Measurements from ENCODE around the gene PDE4DIP. TPM values are rescaled to one million over a fixed set of nuclear protein-coding genes. Genes with fewer than 3 reads are reported as not detected.
"Not testable (repeated sequence)": the region's sequence is repeated elsewhere in the genome, so short reads cannot be mapped to it uniquely, and the experiment has no call there.

The PDE4DIP gene
- total and polyA plus RNA-seq, 3 donors from 2014 or later: 29.8 to 48.7 (median 32.4) TPM

- DNase-seq; H3K4me1 ChIP-seq; H3K27ac ChIP-seq; H3K27me3 ChIP-seq; H3K4me3 ChIP-seq; H3K36me3 ChIP-seq (ENCODE audit: low read depth, missing control alignments); intact Hi-C loops (cut with DNase I; ENCODE audit: low total_unique reads); H3K9me3 ChIP-seq: not testable (repeated sequence)
- no CpG with 5 or more reads among the region's 4 CpGs for WGBS, 2 donors
Measured at GRCh38 chr1:148901953-148902341, 57.7 kb downstream of the PDE4DIP start.

- H3K27me3 ChIP-seq; H3K4me1 ChIP-seq; H3K27ac ChIP-seq; DNase-seq; H3K36me3 ChIP-seq (ENCODE audit: low read depth, missing control alignments); intact Hi-C loops (cut with DNase I; ENCODE audit: low total_unique reads); H3K9me3 ChIP-seq; H3K4me3 ChIP-seq: not testable (repeated sequence)
- no CpG with 5 or more reads among the region's 4 CpGs for WGBS, 2 donors
Measured at GRCh38 chr1:148909219-148909826, 65.1 kb downstream of the PDE4DIP start.

- H3K27ac ChIP-seq; H3K36me3 ChIP-seq (ENCODE audit: low read depth, missing control alignments); DNase-seq; H3K4me1 ChIP-seq; H3K27me3 ChIP-seq; H3K9me3 ChIP-seq; intact Hi-C loops (cut with DNase I; ENCODE audit: low total_unique reads); H3K4me3 ChIP-seq: not testable (repeated sequence)
- WGBS, 2 donors: no CpG with 5 or more reads among the region's 5 CpGs
Measured at GRCh38 chr1:148911303-148911928, 67.2 kb downstream of the PDE4DIP start.

GRCh38 chr1:148916222-148916621 is 72.0 kb downstream of the PDE4DIP start:
- DNase-seq; intact Hi-C loops (cut with DNase I; ENCODE audit: low total_unique reads); H3K4me3 ChIP-seq; H3K4me1 ChIP-seq; H3K27me3 ChIP-seq; H3K36me3 ChIP-seq (ENCODE audit: low read depth, missing control alignments); H3K9me3 ChIP-seq; H3K27ac ChIP-seq: not testable (repeated sequence)
- no CpG with 5 or more reads among the region's 2 CpGs for WGBS, 2 donors

GRCh38 chr1:148916695-148917348 is 72.6 kb downstream of the PDE4DIP start:
- intact Hi-C loops (cut with DNase I; ENCODE audit: low total_unique reads); H3K4me1 ChIP-seq; H3K36me3 ChIP-seq (ENCODE audit: low read depth, missing control alignments); H3K4me3 ChIP-seq; H3K27ac ChIP-seq; H3K27me3 ChIP-seq; H3K9me3 ChIP-seq; DNase-seq: not testable (repeated sequence)
- WGBS, 2 donors: 51 to 66% methylated on average over 2 of the region's 4 CpGs

GRCh38 chr1:148918836-148919447 is 74.7 kb downstream of the PDE4DIP start:
- H3K4me3 ChIP-seq; H3K27me3 ChIP-seq; H3K27ac ChIP-seq; H3K9me3 ChIP-seq; DNase-seq; H3K36me3 ChIP-seq (ENCODE audit: low read depth, missing control alignments); H3K4me1 ChIP-seq; intact Hi-C loops (cut with DNase I; ENCODE audit: low total_unique reads): not testable (repeated sequence)
- WGBS, 2 donors: 60 to 81% methylated on average over 2 of the region's 3 CpGs

GRCh38 chr1:148921047-148921446 is 76.8 kb downstream of the PDE4DIP start:
- intact Hi-C loops (cut with DNase I; ENCODE audit: low total_unique reads); H3K36me3 ChIP-seq (ENCODE audit: low read depth, missing control alignments): not testable (repeated sequence)

GRCh38 chr1:148923798-148924197 is 79.6 kb downstream of the PDE4DIP start:
- H3K36me3 ChIP-seq (ENCODE audit: low read depth, missing control alignments); H3K27ac ChIP-seq; H3K4me1 ChIP-seq; DNase-seq; H3K9me3 ChIP-seq; intact Hi-C loops (cut with DNase I; ENCODE audit: low total_unique reads); H3K27me3 ChIP-seq; H3K4me3 ChIP-seq: not testable (repeated sequence)
- whole genome bisulfite sequencing, 2 donors: 17 to 80% methylated on average over 1 of the region's 3 CpGs

More at GRCh38 chr1:148921047-148921446, 76.8 kb downstream of the PDE4DIP start:
- H3K27me3 ChIP-seq, DNase-seq, H3K4me3 ChIP-seq, H3K9me3 ChIP-seq, H3K4me1 ChIP-seq, H3K27ac ChIP-seq: not testable (repeated sequence)
- WGBS, 2 donors: no CpG with 5 or more reads among the region's 1 CpG

- H3K27me3 ChIP-seq; DNase-seq; H3K27ac ChIP-seq; H3K4me1 ChIP-seq; H3K9me3 ChIP-seq; H3K36me3 ChIP-seq (ENCODE audit: low read depth, missing control alignments); intact Hi-C loops (cut with DNase I; ENCODE audit: low total_unique reads); H3K4me3 ChIP-seq: not testable (repeated sequence)
- no CpG with 5 or more reads among the region's 1 CpG for WGBS, 2 donors
Measured at GRCh38 chr1:148927645-148928044, 83.4 kb downstream of the PDE4DIP start.

GRCh38 chr1:148929253-148929652 is 85.0 kb downstream of the PDE4DIP start:
- intact Hi-C loops (cut with DNase I; ENCODE audit: low total_unique reads); H3K4me3 ChIP-seq; H3K4me1 ChIP-seq; H3K36me3 ChIP-seq (ENCODE audit: low read depth, missing control alignments); DNase-seq; H3K27ac ChIP-seq; H3K27me3 ChIP-seq; H3K9me3 ChIP-seq: not testable (repeated sequence)

- DNase-seq; H3K27ac ChIP-seq; intact Hi-C loops (cut with DNase I; ENCODE audit: low total_unique reads); H3K36me3 ChIP-seq (ENCODE audit: low read depth, missing control alignments); H3K4me3 ChIP-seq; H3K9me3 ChIP-seq; H3K27me3 ChIP-seq; H3K4me1 ChIP-seq: not testable (repeated sequence)
- no CpG with 5 or more reads among the region's 3 CpGs for WGBS, 2 donors
Measured at GRCh38 chr1:148935381-148936002, 91.3 kb downstream of the PDE4DIP start.
